Right lobe of liver (tissue), 4 donors: ENCODE measurements around the gene MRPL58.

Experiments
- CTCF ChIP-seq, 4 donors: fragments of 200-600 bp in 3 of 4; fragments of 450-650 bp in 1 of 4; IDR thresholded peaks; one replicate each; pipeline versions ENCODE4 v1.5.1 to v1.8.0; 2016 to 2022; ENCODE audit warnings: antibody characterized with exemption in 4 of 4, mild to moderate bottlenecking in 2 of 4
- POLR2A ChIP-seq: fragments of 450-650 bp; IDR thresholded peaks from one replicate; pipeline ENCODE4 v1.6.1; 2017; ENCODE audit warnings: antibody characterized with exemption, mild to moderate bottlenecking
- donor health status: DM: no; HTN: no; CAD: no.
- donor health status: DM: no; HTN: no; CAD: no.
- donor health status: DM: no; HTN: yes; CAD: no.

GRCh38 chr17:75010683-75011400, 1.6 kb upstream of the MRPL58 start:
- TF ChIP-seq CTCF (IDR thresholded peaks at IDR 0.05) (no peak), POLR2A (no peak)
